ENCODE data around the gene RASA4. TPM values are rescaled to one million over a fixed set of nuclear protein-coding genes. Genes with fewer than 3 reads are reported as not detected.
"Not testable (repeated sequence)": the region's sequence is repeated elsewhere in the genome, so short reads cannot be mapped to it uniquely, and the experiment has no call there.

Gene RASA4
- total and polyA plus RNA-seq, 7 experiments from 2014 or later: 24.6 to 104 (median 58.9) TPM

GRCh38 chr7:102589857-102590256, 26.7 kb downstream of the RASA4 start:
- H3K27ac Mint-ChIP-seq; H3K27me3 Mint-ChIP-seq; H3K4me1 Mint-ChIP-seq; H3K4me3 ChIP-seq (ENCODE audit: low read length); H3K36me3 ChIP-seq (ENCODE audit: control insufficient read depth in 2 of 3, insufficient read depth in 3 of 3, low read length in 3 of 3); CTCF ChIA-PET; H3K4me3 Mint-ChIP-seq; intact Hi-C loops (cut with micrococcal nuclease); H3K9me3 ChIP-seq (ENCODE audit: control insufficient read depth in 2 of 3, low read length in 3 of 3); H3K27ac ChIP-seq (ENCODE audit: low read depth, low read length); H3K9me3 Mint-ChIP-seq; H3K27me3 ChIP-seq (ENCODE audit: control insufficient read depth in 2 of 2, insufficient read depth in 2 of 2, low read length in 2 of 2); H3K36me3 Mint-ChIP-seq; H3K4me1 ChIP-seq (ENCODE audit: control insufficient read depth in 2 of 2, insufficient read depth in 2 of 2, low read length in 2 of 2); DNase-seq; POLR2A ChIA-PET: not testable (repeated sequence)
- ATAC-seq: peak; percentile 66

GRCh38 chr7:102583495-102583894, 33.1 kb downstream of the RASA4 start:
- H3K4me3 Mint-ChIP-seq; POLR2A ChIA-PET; H3K27me3 Mint-ChIP-seq; H3K4me1 Mint-ChIP-seq; H3K9me3 Mint-ChIP-seq; DNase-seq; H3K36me3 ChIP-seq (ENCODE audit: control insufficient read depth in 2 of 3, insufficient read depth in 3 of 3, low read length in 3 of 3); intact Hi-C loops (cut with micrococcal nuclease); H3K4me3 ChIP-seq (ENCODE audit: low read length); H3K9me3 ChIP-seq (ENCODE audit: control insufficient read depth in 2 of 3, low read length in 3 of 3); H3K27me3 ChIP-seq (ENCODE audit: control insufficient read depth in 2 of 2, insufficient read depth in 2 of 2, low read length in 2 of 2); CTCF ChIA-PET; ATAC-seq; H3K27ac ChIP-seq (ENCODE audit: low read depth, low read length); H3K4me1 ChIP-seq (ENCODE audit: control insufficient read depth in 2 of 2, insufficient read depth in 2 of 2, low read length in 2 of 2); H3K27ac Mint-ChIP-seq; H3K36me3 Mint-ChIP-seq: not testable (repeated sequence)

DNA sequence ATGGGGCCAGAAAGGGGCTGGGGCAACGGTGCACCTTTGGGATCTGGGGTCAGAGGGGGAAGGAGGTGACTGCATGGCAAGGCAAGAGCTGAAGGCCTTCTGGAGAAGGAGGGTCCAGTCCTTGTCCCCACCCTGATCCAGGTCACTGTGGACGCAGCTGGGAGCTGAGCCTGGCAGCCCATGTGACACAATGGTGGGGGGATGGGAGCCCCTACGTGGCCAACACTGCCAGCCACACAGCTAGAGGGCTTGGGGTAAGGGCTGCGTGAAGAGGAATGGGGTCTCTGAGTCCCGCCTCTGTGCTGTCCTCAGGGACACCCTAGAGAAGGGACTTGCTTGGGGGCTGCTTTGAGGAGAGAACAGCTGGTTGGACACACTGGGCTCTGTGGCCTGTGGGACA, 34.8 kb downstream of the RASA4 start:
- H3K36me3 ChIP-seq (ENCODE audit: control insufficient read depth in 2 of 3, insufficient read depth in 3 of 3, low read length in 3 of 3); H3K9me3 Mint-ChIP-seq; CTCF ChIA-PET; H3K4me3 Mint-ChIP-seq; H3K9me3 ChIP-seq (ENCODE audit: control insufficient read depth in 2 of 3, low read length in 3 of 3); ATAC-seq; H3K27ac Mint-ChIP-seq; H3K27me3 Mint-ChIP-seq; POLR2A ChIA-PET; H3K27me3 ChIP-seq (ENCODE audit: control insufficient read depth in 2 of 2, insufficient read depth in 2 of 2, low read length in 2 of 2); H3K36me3 Mint-ChIP-seq; H3K27ac ChIP-seq (ENCODE audit: low read depth, low read length); H3K4me1 ChIP-seq (ENCODE audit: control insufficient read depth in 2 of 2, insufficient read depth in 2 of 2, low read length in 2 of 2); H3K4me3 ChIP-seq (ENCODE audit: low read length); intact Hi-C loops (cut with micrococcal nuclease); DNase-seq; H3K4me1 Mint-ChIP-seq: not testable (repeated sequence)

GRCh38 chr7:102578486-102578885, 38.1 kb downstream of the RASA4 start:
- H3K4me3 Mint-ChIP-seq; H3K9me3 ChIP-seq (ENCODE audit: control insufficient read depth in 2 of 3, low read length in 3 of 3); intact Hi-C loops (cut with micrococcal nuclease); H3K9me3 Mint-ChIP-seq; H3K36me3 Mint-ChIP-seq; H3K36me3 ChIP-seq (ENCODE audit: control insufficient read depth in 2 of 3, insufficient read depth in 3 of 3, low read length in 3 of 3); H3K27me3 Mint-ChIP-seq; H3K27me3 ChIP-seq (ENCODE audit: control insufficient read depth in 2 of 2, insufficient read depth in 2 of 2, low read length in 2 of 2); H3K4me1 Mint-ChIP-seq; H3K4me3 ChIP-seq (ENCODE audit: low read length); H3K27ac Mint-ChIP-seq; CTCF ChIA-PET; H3K4me1 ChIP-seq (ENCODE audit: control insufficient read depth in 2 of 2, insufficient read depth in 2 of 2, low read length in 2 of 2); POLR2A ChIA-PET; H3K27ac ChIP-seq (ENCODE audit: low read depth, low read length): not testable (repeated sequence)
- ATAC-seq (peak; percentile 30), DNase-seq (peak in 1 of 9 donors; percentile 22)

GRCh38 chr7:102577315-102578240, 39.0 kb downstream of the RASA4 start:
- ATAC-seq; H3K9me3 Mint-ChIP-seq; H3K4me3 ChIP-seq (ENCODE audit: low read length); H3K36me3 ChIP-seq (ENCODE audit: control insufficient read depth in 2 of 3, insufficient read depth in 3 of 3, low read length in 3 of 3); H3K9me3 ChIP-seq (ENCODE audit: control insufficient read depth in 2 of 3, low read length in 3 of 3); POLR2A ChIA-PET; H3K36me3 Mint-ChIP-seq; H3K27me3 Mint-ChIP-seq; H3K4me3 Mint-ChIP-seq; DNase-seq; H3K4me1 Mint-ChIP-seq; H3K27ac ChIP-seq (ENCODE audit: low read depth, low read length); H3K4me1 ChIP-seq (ENCODE audit: control insufficient read depth in 2 of 2, insufficient read depth in 2 of 2, low read length in 2 of 2); H3K27me3 ChIP-seq (ENCODE audit: control insufficient read depth in 2 of 2, insufficient read depth in 2 of 2, low read length in 2 of 2); intact Hi-C loops (cut with micrococcal nuclease); H3K27ac Mint-ChIP-seq; CTCF ChIA-PET: not testable (repeated sequence)

- H3K4me1 Mint-ChIP-seq; H3K4me3 Mint-ChIP-seq; H3K27ac Mint-ChIP-seq; H3K36me3 Mint-ChIP-seq; H3K36me3 ChIP-seq (ENCODE audit: control insufficient read depth in 2 of 3, insufficient read depth in 3 of 3, low read length in 3 of 3); H3K27me3 Mint-ChIP-seq; intact Hi-C loops (cut with micrococcal nuclease); H3K4me1 ChIP-seq (ENCODE audit: control insufficient read depth in 2 of 2, insufficient read depth in 2 of 2, low read length in 2 of 2); CTCF ChIA-PET; POLR2A ChIA-PET; H3K9me3 ChIP-seq (ENCODE audit: control insufficient read depth in 2 of 3, low read length in 3 of 3); H3K4me3 ChIP-seq (ENCODE audit: low read length); H3K9me3 Mint-ChIP-seq; ATAC-seq; H3K27me3 ChIP-seq (ENCODE audit: control insufficient read depth in 2 of 2, insufficient read depth in 2 of 2, low read length in 2 of 2); DNase-seq; H3K27ac ChIP-seq (ENCODE audit: low read depth, low read length): not testable (repeated sequence)
These were observed 40.2 kb downstream of the RASA4 start for GRCh38 chr7:102576363-102576762.

DNA sequence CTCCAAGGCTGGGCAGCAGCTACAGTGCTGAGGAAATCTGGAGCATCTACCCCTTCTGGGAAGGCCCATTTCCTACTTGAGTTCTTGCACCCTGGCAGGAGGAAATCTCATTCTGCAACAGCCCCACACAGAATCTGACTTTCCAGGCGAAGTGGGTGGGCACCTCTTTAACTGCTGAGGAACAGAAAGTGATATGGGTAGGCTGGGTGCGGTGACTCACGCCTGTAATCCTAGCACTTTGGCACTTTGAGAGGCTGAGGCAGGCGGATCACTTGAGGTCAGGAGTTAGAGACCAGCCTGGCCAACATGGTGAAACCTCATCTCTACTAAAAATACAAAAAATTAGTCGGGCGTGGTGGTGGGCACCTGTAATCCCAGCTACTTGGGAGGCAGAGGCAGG, 41.9 kb downstream of the RASA4 start:
- H3K4me3 Mint-ChIP-seq; ATAC-seq; H3K36me3 Mint-ChIP-seq; H3K27ac ChIP-seq (ENCODE audit: low read depth, low read length); H3K27me3 Mint-ChIP-seq; H3K27me3 ChIP-seq (ENCODE audit: control insufficient read depth in 2 of 2, insufficient read depth in 2 of 2, low read length in 2 of 2); H3K27ac Mint-ChIP-seq; H3K4me1 Mint-ChIP-seq; POLR2A ChIA-PET; H3K9me3 Mint-ChIP-seq; CTCF ChIA-PET; intact Hi-C loops (cut with micrococcal nuclease); H3K4me3 ChIP-seq (ENCODE audit: low read length); DNase-seq; H3K4me1 ChIP-seq (ENCODE audit: control insufficient read depth in 2 of 2, insufficient read depth in 2 of 2, low read length in 2 of 2); H3K36me3 ChIP-seq (ENCODE audit: control insufficient read depth in 2 of 3, insufficient read depth in 3 of 3, low read length in 3 of 3); H3K9me3 ChIP-seq (ENCODE audit: control insufficient read depth in 2 of 3, low read length in 3 of 3): not testable (repeated sequence)

All from naive thymus-derived CD4-positive, alpha-beta T cell (primary cell).